BJ (cell line): ENCODE results near the gene C1GALT1. TPM values are rescaled to one million over a fixed set of nuclear protein-coding genes. Genes with fewer than 3 reads are reported as not detected.

ENCODE experiments used
- CTCF ChIA-PET: fragments of 350-600 bp; formaldehyde crosslinking; extraction: SDS; loops from one replicate; lab custom pipeline; 2021; ENCODE audit warnings: antibody characterized with exemption, inconsistent platforms; lab: Yijun Ruan, JAX
- POLR2A ChIA-PET: fragments of 300-600 bp; sonication (Branson Sonifier 250); formaldehyde crosslinking; extraction: SDS; loops from one replicate; lab custom pipeline; 2021; ENCODE audit warnings: antibody characterized with exemption; lab: Charles Lee
- DNase-seq: peaks from one replicate; pipeline ENCODE4 v3.0.0-alpha.2; 2011; ENCODE audit warnings: low read depth
- H3K27me3 ChIP-seq: 2 replicates; pipeline ENCODE4 v1.6.0; 2011; ENCODE audit warnings: low read length; ENCODE audit not compliant: control insufficient read depth, insufficient read depth
- H3K36me3 ChIP-seq: 2 replicates; pipeline ENCODE4 v1.5.1; 2011; ENCODE audit warnings: low read length; ENCODE audit not compliant: control insufficient read depth, insufficient read depth
- H3K4me3 ChIP-seq: 2 replicates; pipeline ENCODE4 v1.5.1; 2011; ENCODE audit warnings: low read depth, mild to moderate bottlenecking, control low read depth, low read length
- polyA plus RNA-seq: library from polyadenylated mRNA; depleted of rRNA; stranded (reverse); fragments of >200 nt; gene quantifications from 2 replicates; pipeline ENCODE4 v1.2.3, GENCODE V29; 2011
- TF ChIP-seq, protein P1 (sequence below): IDR thresholded peaks from 2 replicates; pipeline ENCODE4 v1.5.1; 2011; ENCODE audit warnings: low read depth, mild to moderate bottlenecking, control low read depth, inconsistent platforms, low read length, moderate library complexity; ENCODE audit not compliant: insufficient read depth

The C1GALT1 gene
- polyA plus RNA-seq, 1 experiment = 7.9 TPM

GRCh38 chr7:7210475-7211237 lies 28.3 kb downstream of the C1GALT1 start:
- ChIA-PET POLR2A (no interaction called here), CTCF (no interaction called here)
- Histone ChIP-seq H3K36me3 (no peaks in the 10 kb centered on the region; the same call in 1 of the 2 replicates), H3K27me3 (no peaks in the 10 kb centered on the region), H3K4me3 (no peak overlapping the region)
- TF ChIP-seq, protein P1, sequence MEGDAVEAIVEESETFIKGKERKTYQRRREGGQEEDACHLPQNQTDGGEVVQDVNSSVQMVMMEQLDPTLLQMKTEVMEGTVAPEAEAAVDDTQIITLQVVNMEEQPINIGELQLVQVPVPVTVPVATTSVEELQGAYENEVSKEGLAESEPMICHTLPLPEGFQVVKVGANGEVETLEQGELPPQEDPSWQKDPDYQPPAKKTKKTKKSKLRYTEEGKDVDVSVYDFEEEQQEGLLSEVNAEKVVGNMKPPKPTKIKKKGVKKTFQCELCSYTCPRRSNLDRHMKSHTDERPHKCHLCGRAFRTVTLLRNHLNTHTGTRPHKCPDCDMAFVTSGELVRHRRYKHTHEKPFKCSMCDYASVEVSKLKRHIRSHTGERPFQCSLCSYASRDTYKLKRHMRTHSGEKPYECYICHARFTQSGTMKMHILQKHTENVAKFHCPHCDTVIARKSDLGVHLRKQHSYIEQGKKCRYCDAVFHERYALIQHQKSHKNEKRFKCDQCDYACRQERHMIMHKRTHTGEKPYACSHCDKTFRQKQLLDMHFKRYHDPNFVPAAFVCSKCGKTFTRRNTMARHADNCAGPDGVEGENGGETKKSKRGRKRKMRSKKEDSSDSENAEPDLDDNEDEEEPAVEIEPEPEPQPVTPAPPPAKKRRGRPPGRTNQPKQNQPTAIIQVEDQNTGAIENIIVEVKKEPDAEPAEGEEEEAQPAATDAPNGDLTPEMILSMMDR = no peak
- no peak for DNase-seq

DNA sequence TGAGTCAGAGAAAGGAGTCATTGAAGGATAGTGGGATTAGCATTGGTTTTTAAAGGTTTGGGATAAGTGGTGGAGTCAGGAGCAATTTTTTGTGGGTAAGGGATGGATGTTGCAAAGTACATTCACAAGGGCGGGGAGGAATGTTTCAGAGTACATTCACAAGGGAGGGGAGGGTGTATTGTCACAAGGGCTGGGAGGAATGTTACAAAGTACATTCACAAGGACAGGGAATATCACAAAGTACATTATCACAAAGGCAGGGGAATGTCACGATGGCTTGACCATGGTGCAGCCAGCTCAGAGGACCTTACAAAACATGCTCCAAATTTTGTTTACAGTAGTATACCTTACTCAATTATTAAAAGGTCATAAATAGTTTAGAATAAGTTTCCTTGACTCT lies 30.3 kb downstream of the C1GALT1 start:
- no peaks in the 10 kb centered on the region; the same call in 1 of the 2 replicates for H3K36me3 ChIP-seq
- TF ChIP-seq, protein P1 = no peak
- DNase-seq = no peak
- ChIA-PET CTCF (no interaction called here), POLR2A (no interaction called here)
- no peak overlapping the region for H3K4me3 ChIP-seq
- no peaks in the 10 kb centered on the region for H3K27me3 ChIP-seq

GRCh38 chr7:7214398-7215347 lies 32.3 kb downstream of the C1GALT1 start:
- H3K36me3 ChIP-seq = no peaks in the 10 kb centered on the region; the same call in 1 of the 2 replicates
- TF ChIP-seq, protein P1 = no peak
- DNase-seq = no peak
- H3K27me3 ChIP-seq = no peaks in the 10 kb centered on the region
- CTCF ChIA-PET = no interaction called here
- POLR2A ChIA-PET = no interaction called here
- no peak overlapping the region for H3K4me3 ChIP-seq

DNA sequence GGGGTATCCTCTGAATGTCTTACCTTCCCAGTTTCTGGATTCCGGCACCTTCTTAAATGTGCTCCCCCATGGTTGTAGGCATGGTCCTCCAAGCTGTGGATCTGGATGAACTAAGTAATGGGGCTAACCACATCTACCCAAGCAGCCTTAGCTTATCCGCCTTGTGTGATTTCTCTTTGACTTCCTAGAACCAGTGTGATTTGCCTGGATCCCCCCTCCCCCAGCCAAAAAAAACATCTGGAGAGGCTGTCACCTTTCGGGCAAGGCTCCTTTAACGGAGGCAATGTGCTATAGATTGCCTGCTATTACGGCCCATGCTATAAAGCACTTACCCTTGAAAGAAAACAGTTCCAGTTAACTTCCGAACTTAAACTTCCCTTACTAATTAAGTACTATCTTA lies 33.9 kb downstream of the C1GALT1 start:
- POLR2A ChIA-PET = no interaction called here
- DNase-seq = no peak
- TF ChIP-seq, protein P1 = no peak
- Histone ChIP-seq H3K27me3 (no peaks in the 10 kb centered on the region), H3K36me3 (no peaks in the 10 kb centered on the region; the same call in 1 of the 2 replicates), H3K4me3 (no peak overlapping the region)
- CTCF ChIA-PET = no interaction called here

DNA sequence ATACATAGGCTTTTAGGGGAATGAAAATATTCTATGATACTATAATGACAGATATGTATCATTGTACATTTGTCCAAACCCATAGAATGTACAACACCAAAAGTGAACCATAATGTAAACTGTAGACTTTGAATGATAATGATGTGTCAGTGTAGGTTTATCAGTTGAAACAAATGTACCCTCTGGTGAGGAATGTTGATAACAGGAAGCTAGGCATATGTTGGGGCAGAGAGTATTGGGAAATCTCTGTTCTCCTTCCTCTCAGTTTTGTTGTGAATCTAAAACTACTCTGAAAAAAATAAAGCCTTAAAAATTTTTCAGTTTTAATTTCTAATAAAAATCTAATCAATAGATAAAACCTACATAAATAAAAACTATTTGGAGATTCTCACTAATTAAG lies 36.9 kb downstream of the C1GALT1 start:
- no peaks in the 10 kb centered on the region for H3K27me3 ChIP-seq
- no peaks in the 10 kb centered on the region; the same call in 1 of the 2 replicates for H3K36me3 ChIP-seq
- no peak overlapping the region for H3K4me3 ChIP-seq
- no peak for DNase-seq
- TF ChIP-seq, protein P1 = no peak
- POLR2A ChIA-PET = no interaction called here
- CTCF ChIA-PET = no interaction called here
